ENCODE results near the gene HIVEP3.

- TF ChIP-seq MTA3 (CRISPR knock-in tag; IDR thresholded peaks at IDR 0.05) (no peak), ETS1 (CRISPR knock-in tag; IDR thresholded peaks at IDR 0.05) (no peak), CTCF (CRISPR knock-in tag; IDR thresholded peaks at IDR 0.05) (peak; percentile 45), ZBTB7B (CRISPR knock-in tag; IDR thresholded peaks at IDR 0.05) (no peak), TARDBP (CRISPR knock-in tag; IDR thresholded peaks at IDR 0.05) (no peak), HNF4A (CRISPR knock-in tag; IDR thresholded peaks at IDR 0.05) (no peak), POLR2AphosphoS5 (IDR thresholded peaks at IDR 0.05; ENCODE audit: low read depth, low read length) (no peak), ZBTB2 (CRISPR knock-in tag; IDR thresholded peaks at IDR 0.05; ENCODE audit: low read depth) (no peak), HMG20B (CRISPR knock-in tag; conservative IDR thresholded peaks at IDR 0.05) (no peak), ZNF780A (CRISPR knock-in tag; IDR thresholded peaks at IDR 0.05) (no peak), BRCA1 (CRISPR knock-in tag; IDR thresholded peaks at IDR 0.05) (no peak), USF2 (IDR thresholded peaks at IDR 0.05; ENCODE audit: low read depth, low read length) (no peak), USF2 (CRISPR knock-in tag; IDR thresholded peaks at IDR 0.05; ENCODE audit: borderline replicate concordance) (no peak)
Observed at GRCh38 chr1:41492341-41492848, 426.3 kb downstream of the HIVEP3 start.

Data from HepG2 (cell line).